ENCODE data around the gene KRT86.

DNA sequence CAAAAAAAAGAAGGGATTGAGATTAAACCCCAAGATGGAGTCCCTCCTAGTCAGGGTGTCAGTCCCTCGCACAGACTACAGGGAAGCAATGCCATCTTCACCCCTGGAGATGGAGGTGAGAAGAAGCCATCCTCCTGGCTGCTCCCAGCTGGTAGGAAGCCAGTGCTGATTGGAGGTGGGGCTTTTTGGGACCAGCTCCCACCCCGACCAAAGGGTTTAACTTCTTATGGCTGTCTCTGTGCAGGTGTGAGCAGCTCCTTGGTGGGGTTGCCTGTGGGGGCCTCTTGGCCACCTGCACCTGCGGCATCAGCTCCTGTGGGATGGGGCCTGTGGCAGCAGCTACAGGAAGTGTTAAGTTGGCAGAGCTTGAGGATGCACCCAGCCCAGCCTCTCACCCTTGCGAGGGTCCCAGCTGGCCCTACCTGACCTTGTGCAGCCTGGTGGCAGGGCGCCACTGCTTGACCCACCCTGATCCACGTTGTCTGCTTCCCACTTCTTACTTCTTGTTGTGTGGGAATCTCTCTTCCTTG lies 3.8 kb upstream of the KRT86 start:
- TF ChIP-seq, protein P1, sequence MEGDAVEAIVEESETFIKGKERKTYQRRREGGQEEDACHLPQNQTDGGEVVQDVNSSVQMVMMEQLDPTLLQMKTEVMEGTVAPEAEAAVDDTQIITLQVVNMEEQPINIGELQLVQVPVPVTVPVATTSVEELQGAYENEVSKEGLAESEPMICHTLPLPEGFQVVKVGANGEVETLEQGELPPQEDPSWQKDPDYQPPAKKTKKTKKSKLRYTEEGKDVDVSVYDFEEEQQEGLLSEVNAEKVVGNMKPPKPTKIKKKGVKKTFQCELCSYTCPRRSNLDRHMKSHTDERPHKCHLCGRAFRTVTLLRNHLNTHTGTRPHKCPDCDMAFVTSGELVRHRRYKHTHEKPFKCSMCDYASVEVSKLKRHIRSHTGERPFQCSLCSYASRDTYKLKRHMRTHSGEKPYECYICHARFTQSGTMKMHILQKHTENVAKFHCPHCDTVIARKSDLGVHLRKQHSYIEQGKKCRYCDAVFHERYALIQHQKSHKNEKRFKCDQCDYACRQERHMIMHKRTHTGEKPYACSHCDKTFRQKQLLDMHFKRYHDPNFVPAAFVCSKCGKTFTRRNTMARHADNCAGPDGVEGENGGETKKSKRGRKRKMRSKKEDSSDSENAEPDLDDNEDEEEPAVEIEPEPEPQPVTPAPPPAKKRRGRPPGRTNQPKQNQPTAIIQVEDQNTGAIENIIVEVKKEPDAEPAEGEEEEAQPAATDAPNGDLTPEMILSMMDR (IDR thresholded peaks at IDR 0.05): no peak
- TF ChIP-seq POLR2A (IDR thresholded peaks at IDR 0.05): no peak
